ENCODE data around the gene ALDH6A1.

DNA sequence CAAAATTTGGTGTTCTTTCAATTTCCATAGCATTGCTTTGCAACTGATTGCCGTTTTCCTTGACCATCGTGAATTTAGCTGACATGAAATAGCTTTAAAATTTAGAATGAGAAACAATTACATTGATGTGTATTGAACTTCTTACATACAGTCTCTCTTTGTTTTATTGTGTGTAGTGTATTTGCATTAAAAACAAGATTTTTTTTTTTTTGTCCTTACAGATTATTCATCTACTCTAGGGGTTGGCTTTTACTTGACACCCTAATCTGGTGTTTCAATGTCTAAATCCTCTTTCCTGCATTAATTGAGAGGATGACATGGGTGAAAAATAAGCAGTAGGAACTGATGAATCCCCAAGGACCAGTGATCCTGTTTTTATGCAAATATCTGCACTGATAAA lies 21.1 kb upstream of the ALDH6A1 start:
- TF ChIP-seq POLR2AphosphoS5 (IDR thresholded peaks at IDR 0.05; ENCODE audit: low read depth, low read length) = no peak
- no peak for TF ChIP-seq MEIS1 (CRISPR knock-in tag; IDR thresholded peaks at IDR 0.05; ENCODE audit: borderline replicate concordance)
- TF ChIP-seq ZNF24 (IDR thresholded peaks at IDR 0.05) = no peak
- TF ChIP-seq NFE2L2 (IDR thresholded peaks at IDR 0.05; ENCODE audit: low read length) = no peak
- no peak for TF ChIP-seq EZH2 (conservative IDR thresholded peaks at IDR 0.05; ENCODE audit: low read depth, low read length)

Data from HepG2 (cell line).